Upper lobe of left lung (tissue), 6 donors: ENCODE data around the gene TTC3. TPM values are rescaled to one million over a fixed set of nuclear protein-coding genes. Genes with fewer than 3 reads are reported as not detected.

ENCODE experiments used
- ATAC-seq, 2 donors: fragments of 200-7000 bp; cut with Tn5 transposase; one replicate each; pipeline ENCODE4 v1.9.1; 2022; ENCODE audit warnings: mild to moderate bottlenecking in 2 of 2, moderate library complexity in 2 of 2; ENCODE audit not compliant: low FRiP score in 2 of 2
- DNase-seq, 2 donors: peaks; one replicate each; pipeline ENCODE4 v3.0.0-alpha.2; 2019 to 2020
- H3K27ac ChIP-seq, 4 donors: fragments of 200-600 bp; sonication (generic); one replicate each; pipeline ENCODE4 v1.5.1; 2016 to 2019
- H3K27me3 ChIP-seq, 4 donors: fragments of 200-600 bp; sonication (generic); one replicate each; pipeline ENCODE4 v1.5.1; 2017 to 2019
- H3K36me3 ChIP-seq, 4 donors: fragments of 200-600 bp; sonication (generic); one replicate each; pipeline ENCODE4 v1.5.1; 2016 to 2019
- H3K4me1 ChIP-seq, 4 donors: fragments of 200-600 bp; sonication (generic); one replicate each; pipeline ENCODE4 v1.5.1; 2018 to 2019
- H3K4me3 ChIP-seq, 4 donors: fragments of 200-600 bp; sonication (generic); one replicate each; pipeline ENCODE4 v1.5.1; 2017 to 2019; ENCODE audit warnings: mild to moderate bottlenecking in 2 of 4, moderate library complexity in 1 of 4
- H3K9me3 ChIP-seq, 4 donors: fragments of 200-600 bp; sonication (generic); one replicate each; pipeline ENCODE4 v1.5.1; 2018 to 2019
- CTCF ChIP-seq, 6 experiments: fragments of 450-650 bp in 4 of 6; fragments of 200-600 bp in 2 of 6; sonication (generic) in 2 of 6; IDR thresholded peaks; one replicate each; pipeline ENCODE4 v1.5.1; 2016 to 2019; ENCODE audit warnings: antibody characterized with exemption in 6 of 6
- EP300 ChIP-seq, 4 donors: sonication (generic); formaldehyde crosslinking; IDR thresholded peaks; one replicate each; pipeline ENCODE4 v1.5.1; 2017; ENCODE audit warnings: antibody characterized with exemption in 4 of 4, control low read depth in 2 of 4
- POLR2A ChIP-seq, 4 donors: fragments of 450-650 bp; IDR thresholded peaks; one replicate each; pipeline ENCODE4 v1.5.1; 2016 to 2017; ENCODE audit warnings: antibody characterized with exemption in 4 of 4, mild to moderate bottlenecking in 2 of 4
- POLR2AphosphoS5 ChIP-seq, 2 donors: sonication (generic); formaldehyde crosslinking; IDR thresholded peaks; one replicate each; pipeline ENCODE4 v1.5.1; 2017; ENCODE audit warnings: antibody characterized with exemption in 2 of 2
- WGBS, 2 donors: methylation state at CpG; one replicate each; pipeline ENCODE4 v1.1.5; 2017 to 2018; 5-methylcytosine and 5-hydroxymethylcytosine counted together
- total RNA-seq, 6 donors: library from RNA; depleted of rRNA in 4 of 6; stranded (reverse); fragments of >200 nt in 4 of 6; gene quantifications; one replicate each; pipeline versions ENCODE4 v1.1.0 to v1.2.1, GENCODE V29; 2016 to 2021
- donor health status: DM: no; HTN: no; CAD: no; lungs with moderate emphysema.
- donor health status: DM: no; HTN: yes; CAD: no; lungs with severe emphysema.

The TTC3 gene
- total RNA-seq, 6 donors from 2014 or later, result 69.9 to 395 (median 88.2) TPM

GRCh38 chr21:37153196-37153934 lies 80.3 kb downstream of the TTC3 start:
- Histone ChIP-seq H3K27ac (peak overlapping the region; percentile 2 to 52 (median 45)), H3K4me3 (no peak overlapping the region), H3K27me3 (no peaks in the 10 kb centered on the region), H3K4me1 (peaks cover 0 to 17% (median 4%) of the 10 kb centered on the region in 4 donors), H3K36me3 (peaks cover 0 to 64% (median 5%) of the 10 kb centered on the region in 4 donors), H3K9me3 (no peaks in the 10 kb centered on the region)
- peak in 1 of 2 donors; percentile 29 for DNase-seq
- no peak for TF ChIP-seq CTCF (IDR thresholded peaks at IDR 0.05)
- TF ChIP-seq EP300 (IDR thresholded peaks at IDR 0.05), result no peak
- TF ChIP-seq POLR2A (IDR thresholded peaks at IDR 0.05), result no peak
- no peak for TF ChIP-seq POLR2AphosphoS5 (IDR thresholded peaks at IDR 0.05)
- no peak for ATAC-seq
- WGBS, 2 donors, result 57 to 62% methylated on average over 4 of the region's 4 CpGs

- TF ChIP-seq POLR2AphosphoS5 (IDR thresholded peaks at IDR 0.05) (no peak), CTCF (IDR thresholded peaks at IDR 0.05) (no peak), EP300 (IDR thresholded peaks at IDR 0.05) (no peak), POLR2A (IDR thresholded peaks at IDR 0.05) (no peak)
- 69% methylated on average over 7 to 9 of the region's 9 CpGs for WGBS, 2 donors
- Histone ChIP-seq H3K4me1 (peaks cover 0 to 17% (median 4%) of the 10 kb centered on the region in 4 donors), H3K9me3 (no peaks in the 10 kb centered on the region), H3K36me3 (peaks cover 0 to 62% (median 8%) of the 10 kb centered on the region in 4 donors), H3K27ac (peak overlapping the region; percentile 2 to 52 (median 45)), H3K27me3 (no peaks in the 10 kb centered on the region), H3K4me3 (no peak overlapping the region)
- peak in 1 of 2 donors; percentile 21 for DNase-seq
- ATAC-seq, result peak; percentile 37 to 38
These were observed 80.9 kb downstream of the TTC3 start for GRCh38 chr21:37153935-37154350.

- Histone ChIP-seq H3K9me3 (no peaks in the 10 kb centered on the region), H3K36me3 (peaks cover 0 to 70% (median 11%) of the 10 kb centered on the region in 4 donors), H3K27me3 (no peaks in the 10 kb centered on the region), H3K27ac (no peak overlapping the region), H3K4me1 (peaks cover 0 to 17% (median 4%) of the 10 kb centered on the region in 4 donors), H3K4me3 (no peak overlapping the region)
- WGBS, 2 donors, result 75 to 82% methylated on average over 3 of the region's 3 CpGs
- no peak for DNase-seq
- TF ChIP-seq POLR2AphosphoS5 (IDR thresholded peaks at IDR 0.05) (no peak), CTCF (IDR thresholded peaks at IDR 0.05) (no peak), POLR2A (IDR thresholded peaks at IDR 0.05) (no peak), EP300 (IDR thresholded peaks at IDR 0.05) (no peak)
- no peak for ATAC-seq
These were observed 82.1 kb downstream of the TTC3 start for GRCh38 chr21:37155186-37155585.

GRCh38 chr21:37157938-37158337 lies 84.9 kb downstream of the TTC3 start:
- 97 to 100% methylated on average over 3 of the region's 3 CpGs for WGBS, 2 donors
- Histone ChIP-seq H3K27ac (no peak overlapping the region), H3K4me1 (peaks cover 0 to 12% (median 3%) of the 10 kb centered on the region in 4 donors), H3K9me3 (no peaks in the 10 kb centered on the region), H3K4me3 (no peak overlapping the region), H3K27me3 (no peaks in the 10 kb centered on the region), H3K36me3 (peaks cover 0 to 72% (median 17%) of the 10 kb centered on the region in 4 donors)
- DNase-seq (no peak), ATAC-seq (no peak)
- TF ChIP-seq CTCF (IDR thresholded peaks at IDR 0.05) (no peak), POLR2A (IDR thresholded peaks at IDR 0.05) (no peak), EP300 (IDR thresholded peaks at IDR 0.05) (no peak), POLR2AphosphoS5 (IDR thresholded peaks at IDR 0.05) (no peak)
